ENCODE results near the gene TMEM178A.
"Not testable (repeated sequence)": the region's sequence is repeated elsewhere in the genome, so short reads cannot be mapped to it uniquely, and the experiment has no call there.

TMEM178A gene

DNA sequence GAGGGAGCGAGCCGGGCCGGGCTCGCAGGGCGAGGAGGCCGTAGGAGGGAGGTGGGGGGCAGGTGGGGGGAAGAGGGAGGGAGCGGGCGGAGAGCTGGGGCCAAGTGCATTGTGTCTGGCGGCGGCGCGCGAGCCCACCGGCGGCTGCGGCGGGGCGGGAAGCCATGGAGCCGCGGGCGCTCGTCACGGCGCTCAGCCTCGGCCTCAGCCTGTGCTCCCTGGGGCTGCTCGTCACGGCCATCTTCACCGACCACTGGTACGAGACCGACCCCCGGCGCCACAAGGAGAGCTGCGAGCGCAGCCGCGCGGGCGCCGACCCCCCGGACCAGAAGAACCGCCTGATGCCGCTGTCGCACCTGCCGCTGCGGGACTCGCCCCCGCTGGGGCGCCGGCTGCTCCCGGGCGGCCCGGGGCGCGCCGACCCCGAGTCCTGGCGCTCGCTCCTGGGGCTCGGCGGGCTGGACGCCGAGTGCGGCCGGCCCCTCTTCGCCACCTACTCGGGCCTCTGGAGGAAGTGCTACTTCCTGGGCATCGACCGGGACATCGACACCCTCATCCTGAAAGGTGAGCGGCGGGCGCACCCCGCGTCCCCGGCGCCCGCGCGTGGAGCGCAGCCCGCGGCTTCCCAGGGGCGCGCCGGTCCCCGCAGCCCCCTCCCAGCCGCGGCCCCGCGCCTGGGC is at the start of gene TMEM178A:
TMEM178A (plus strand) TSS at position 107 of the 680 bp plus-strand sequence; CDS start at position 165, 58 bp downstream.
- no peak for DNase-seq

DNA sequence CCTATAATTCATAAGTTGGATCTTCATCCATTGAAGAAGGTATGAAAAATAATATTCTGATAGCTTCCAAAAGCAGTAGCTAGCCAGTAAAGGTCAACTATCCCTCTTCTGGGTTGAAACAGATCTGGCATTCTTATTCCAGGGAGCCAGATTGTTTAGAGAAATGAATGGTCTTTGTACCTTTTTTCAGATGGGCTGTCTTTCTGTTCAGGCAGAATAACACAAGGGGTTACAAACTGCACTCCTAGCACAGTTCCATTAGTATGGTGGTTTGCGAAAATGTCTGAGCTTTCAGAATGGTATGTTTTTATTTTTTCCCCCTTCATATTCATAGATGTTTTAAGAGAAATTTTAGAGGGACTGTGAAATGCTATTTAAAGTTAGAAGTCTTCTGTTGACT is 47.5 kb upstream of the TMEM178A start:
- DNase-seq: no peak

DNA sequence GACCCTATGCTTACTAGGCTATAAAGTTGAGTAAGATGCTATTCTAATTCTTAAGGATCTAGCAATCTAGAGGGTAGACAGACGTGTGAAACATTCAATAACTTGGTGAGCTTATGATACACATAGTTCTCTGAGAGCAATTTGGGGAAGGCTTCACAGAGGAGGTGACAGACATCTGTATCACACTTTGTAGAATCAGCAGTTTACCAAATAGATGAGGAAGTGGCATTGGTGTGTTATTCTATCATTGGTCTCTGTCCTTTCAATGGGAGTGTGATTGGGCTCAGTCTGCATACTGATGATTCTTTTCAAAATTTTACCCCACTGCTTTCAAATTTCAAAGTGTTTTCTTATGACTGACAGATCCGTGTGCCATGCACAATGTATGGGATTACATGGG is 47.0 kb upstream of the TMEM178A start:
- no peak for DNase-seq

- DNase-seq: no peak
Measured at GRCh38 chr2:39620067-39620466, 45.6 kb upstream of the TMEM178A start.

GRCh38 chr2:39621596-39621995 is 44.1 kb upstream of the TMEM178A start:
- DNase-seq: no peak

DNA sequence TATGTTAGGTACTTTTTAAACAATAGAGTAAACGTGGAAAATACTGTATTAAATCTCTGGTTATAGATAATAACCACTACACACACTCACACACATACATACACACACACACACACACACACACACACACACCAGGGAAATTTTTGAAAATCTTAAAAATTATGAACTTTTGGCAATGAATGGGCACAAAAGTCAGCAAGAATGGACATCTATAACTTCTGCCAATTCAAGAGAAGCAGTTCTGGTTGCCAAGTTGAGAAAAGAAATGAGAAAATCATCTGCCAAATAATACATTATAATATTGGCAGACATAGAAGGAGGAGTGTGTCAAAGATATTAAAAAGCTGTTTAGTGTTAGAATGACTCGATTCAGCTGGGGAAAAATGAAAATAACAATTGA is 42.9 kb upstream of the TMEM178A start:
- DNase-seq: no peak

GRCh38 chr2:39623917-39624316 is 41.8 kb upstream of the TMEM178A start:
- no peak for DNase-seq

- no peak for DNase-seq
Measured at GRCh38 chr2:39625193-39625926, 40.4 kb upstream of the TMEM178A start.

DNA sequence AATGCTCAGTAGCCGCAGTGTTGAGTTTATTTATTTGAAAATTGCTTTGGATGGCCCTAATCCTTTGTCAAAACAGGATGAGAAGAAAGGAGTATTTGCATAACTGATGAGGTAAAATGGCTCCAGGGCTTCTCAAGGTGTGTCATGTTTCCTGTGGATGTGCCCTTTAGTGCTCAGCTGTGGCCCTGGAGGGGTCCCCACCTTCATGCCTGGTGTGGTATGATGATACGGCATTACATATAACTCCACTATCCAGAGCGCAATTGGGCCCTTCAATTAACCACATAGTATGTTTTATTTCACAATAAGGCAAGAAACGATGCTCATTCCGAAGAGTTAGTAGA is 39.8 kb upstream of the TMEM178A start:
- DNase-seq: no peak

DNA sequence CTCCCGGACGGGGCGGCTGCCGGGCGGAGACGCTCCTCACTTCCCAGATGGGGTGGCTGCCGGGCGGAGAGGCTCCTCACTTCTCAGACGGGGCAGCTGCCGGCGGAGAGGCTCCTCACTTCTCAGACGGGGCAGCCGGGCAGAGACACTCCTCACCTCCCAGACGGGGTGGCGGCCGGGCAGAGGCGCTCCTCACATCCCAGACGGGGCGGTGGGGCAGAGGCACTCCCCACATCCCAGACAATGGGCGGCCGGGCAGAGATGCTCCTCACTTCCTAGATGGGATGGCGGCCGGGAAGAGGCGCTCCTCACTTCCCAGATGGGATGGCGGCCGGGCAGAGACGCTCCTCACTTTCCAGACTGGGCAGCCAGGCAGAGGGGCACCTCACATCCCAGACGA is 37.4 kb upstream of the TMEM178A start:
- not testable (repeated sequence) for DNase-seq

DNA sequence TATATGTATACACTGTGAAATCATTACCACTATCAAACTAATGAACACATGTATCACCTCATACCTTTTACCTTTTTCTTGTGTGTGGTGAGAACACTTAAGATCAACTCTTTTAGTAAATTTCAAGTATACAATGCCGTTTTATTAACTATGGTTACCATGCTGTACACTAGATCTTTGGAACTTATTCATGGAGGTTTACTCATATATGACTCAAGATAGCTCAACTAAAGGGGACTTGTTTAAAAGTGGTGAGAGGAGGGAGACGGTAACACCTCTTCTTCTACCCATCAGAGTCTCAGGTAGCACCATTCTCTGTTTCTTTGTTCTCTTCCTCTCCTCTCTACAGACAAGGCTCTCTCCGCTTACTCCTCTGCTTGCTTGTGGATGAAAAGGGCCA is 36.1 kb upstream of the TMEM178A start:
- no peak for DNase-seq

GRCh38 chr2:39631256-39631655 is 34.5 kb upstream of the TMEM178A start:
- no peak for DNase-seq

GRCh38 chr2:39631718-39632117 is 34.0 kb upstream of the TMEM178A start:
- DNase-seq: no peak

- DNase-seq: no peak
Measured at GRCh38 chr2:39632876-39633275, 32.8 kb upstream of the TMEM178A start.

DNA sequence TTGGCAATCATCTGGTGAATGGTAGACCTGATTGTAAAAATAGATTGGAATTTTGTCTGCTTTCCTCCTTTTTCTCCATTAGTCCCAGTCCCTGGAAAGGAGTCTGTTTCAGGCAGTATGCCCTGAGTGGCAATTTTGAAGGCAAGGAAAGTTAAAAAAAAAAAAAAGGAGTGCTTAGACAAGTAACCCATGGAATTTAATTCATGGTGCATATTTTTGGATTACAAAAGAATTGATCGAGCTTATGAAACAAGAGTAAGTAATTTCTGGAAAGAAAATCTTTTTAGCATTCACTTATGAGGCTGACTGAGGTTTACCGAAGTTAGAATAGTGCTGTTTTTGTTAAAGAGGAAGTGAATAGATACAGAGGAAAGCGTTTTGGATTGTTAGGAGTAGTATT is 29.4 kb upstream of the TMEM178A start:
- DNase-seq: no peak

DNA sequence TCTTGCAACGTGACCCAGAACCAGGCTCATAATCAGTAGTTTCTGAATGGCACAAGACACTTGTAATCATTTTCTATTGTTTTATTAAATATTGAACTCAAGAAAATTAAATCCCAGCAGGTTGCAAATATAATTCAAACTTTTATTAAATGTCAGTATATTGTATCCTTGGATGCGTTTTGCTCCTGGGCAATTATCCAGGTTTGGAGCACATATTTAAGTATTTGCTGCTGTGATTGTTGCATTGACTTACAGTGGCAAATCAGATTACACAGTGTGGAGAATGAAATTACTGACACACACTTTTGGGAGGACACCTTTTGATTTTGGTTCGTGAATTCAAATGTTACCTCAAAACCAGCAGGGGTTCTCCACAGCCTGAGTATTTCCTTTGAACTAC is 27.1 kb upstream of the TMEM178A start:
- no peak for DNase-seq

DNA sequence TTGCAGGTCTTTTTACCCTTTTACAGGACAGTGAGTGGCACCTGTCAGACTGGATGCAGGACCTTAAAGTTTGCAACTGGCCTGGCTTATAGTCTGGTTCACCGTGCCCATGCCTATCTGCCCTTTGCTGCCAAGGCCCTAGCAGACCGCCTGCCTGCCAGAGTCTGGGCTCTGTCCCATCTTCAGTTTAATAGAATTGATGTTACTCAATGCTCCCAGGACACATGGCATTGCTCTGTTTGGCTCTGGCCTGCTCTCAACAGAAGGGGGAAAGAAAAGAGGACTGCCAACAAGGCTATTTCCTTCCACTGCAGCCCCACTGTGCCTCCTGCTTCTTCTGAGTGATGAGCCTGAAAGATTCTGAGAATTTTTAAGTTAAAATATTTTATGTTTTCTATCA is 25.6 kb upstream of the TMEM178A start:
- DNase-seq: no peak

DNA sequence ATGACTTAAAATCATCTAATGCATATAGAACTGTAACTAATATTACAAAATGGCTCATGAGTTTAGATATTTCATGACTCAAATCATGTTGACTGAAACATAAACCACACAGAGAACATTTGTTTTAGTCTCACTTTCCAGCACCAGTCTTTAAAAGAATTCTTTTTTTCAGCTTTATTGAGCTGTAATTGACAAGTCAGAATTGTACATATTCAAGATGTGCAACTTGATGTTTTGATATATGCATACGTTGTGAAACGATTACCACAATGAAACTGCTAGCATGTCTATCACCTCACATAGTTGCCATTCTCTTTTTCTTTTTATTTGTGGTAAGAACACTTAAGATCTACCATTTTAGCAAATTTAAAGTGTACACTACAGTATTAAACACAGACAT is 25.0 kb upstream of the TMEM178A start:
- DNase-seq: no peak

- DNase-seq: no peak
Measured at GRCh38 chr2:39641635-39642034, 24.1 kb upstream of the TMEM178A start.

- DNase-seq: no peak
Measured at GRCh38 chr2:39642051-39642718, 23.5 kb upstream of the TMEM178A start.

DNA sequence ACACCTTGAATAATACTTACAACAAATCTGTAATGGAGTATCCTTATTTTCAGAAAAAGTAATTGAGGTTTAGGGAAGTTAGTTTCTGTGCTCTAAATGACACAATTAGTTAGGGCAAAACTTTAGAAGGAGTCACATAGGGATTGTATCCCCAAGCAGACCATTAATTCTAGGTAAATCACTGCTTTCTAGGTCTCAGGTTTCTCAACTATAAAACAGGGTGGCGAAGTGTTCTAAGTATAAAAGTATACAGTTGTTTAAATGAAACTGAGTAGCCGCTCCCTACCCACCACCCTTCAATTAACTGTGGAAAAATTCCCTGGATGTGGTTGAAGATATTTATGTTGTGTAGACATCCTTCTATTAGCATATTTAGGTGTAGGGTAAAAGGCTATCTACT is 19.9 kb upstream of the TMEM178A start:
- DNase-seq: no peak

- DNase-seq: no peak
Measured at GRCh38 chr2:39646267-39646666, 19.4 kb upstream of the TMEM178A start.

DNA sequence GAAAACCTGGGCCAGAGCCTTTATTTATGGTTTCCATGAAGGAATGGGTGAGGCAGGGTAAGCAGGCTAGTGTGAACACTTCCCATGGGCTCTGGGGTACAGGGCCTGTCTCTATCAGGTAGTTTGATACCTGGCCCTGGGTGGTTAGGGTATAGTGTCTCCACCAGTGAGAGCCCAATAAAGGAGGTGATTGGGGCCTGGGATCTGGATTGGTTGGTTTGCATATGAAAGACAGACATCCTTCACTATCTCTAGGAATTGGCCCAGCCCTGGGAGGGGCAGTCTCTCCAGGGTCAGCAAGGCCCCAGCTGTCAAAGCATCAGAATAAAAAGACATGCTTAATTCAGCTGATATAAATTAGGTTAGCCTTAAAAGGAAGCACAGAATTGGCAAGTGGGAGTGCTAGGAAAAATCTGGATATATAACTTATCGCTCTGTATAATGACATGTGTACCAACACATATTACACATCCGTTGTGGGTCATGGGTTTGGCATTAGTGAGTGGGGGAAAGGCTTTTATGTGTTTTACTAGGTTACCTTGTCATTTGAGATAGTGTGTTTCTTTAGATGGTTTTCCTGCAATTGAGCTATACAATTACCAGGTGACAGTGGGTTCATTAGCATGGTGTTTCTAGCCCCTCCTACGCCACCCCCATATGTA is 18.5 kb upstream of the TMEM178A start:
- DNase-seq: no peak

GRCh38 chr2:39648580-39648979 is 17.1 kb upstream of the TMEM178A start:
- DNase-seq: no peak

Data from NCI-H510A treated with DMSO at 0.1 percent for 48 hours (cell line).